Heart right ventricle (tissue), 16 donors: ENCODE measurements around the gene ZNF385D. TPM values are rescaled to one million over a fixed set of nuclear protein-coding genes. Genes with fewer than 3 reads are reported as not detected.

Experiments used
- ATAC-seq, 8 donors: fragments of 200-7000 bp; cut with Tn5 transposase; one replicate each; pipeline ENCODE4 v1.9.1; 2020; ENCODE audit warnings: mild to moderate bottlenecking in 8 of 8, moderate library complexity in 8 of 8, moderate number of reproducible peaks in 1 of 8
- DNase-seq, 2 donors: peaks; one replicate each; pipeline ENCODE4 v3.0.0-alpha.2; 2020
- H3K27ac ChIP-seq, 10 donors: fragments of 200-600 bp; sonication (generic) in 2 of 10; one replicate each; pipeline versions ENCODE4 v1.5.0 to v1.8.0; 2020 to 2022; ENCODE audit warnings: mild to moderate bottlenecking in 3 of 10
- H3K27me3 ChIP-seq, 7 donors: fragments of 200-600 bp; one replicate each; pipeline ENCODE4 v1.8.0; 2021 to 2022; ENCODE audit warnings: mild to moderate bottlenecking in 2 of 7
- H3K36me3 ChIP-seq, 9 donors: fragments of 200-600 bp; sonication (generic) in 1 of 9; one replicate each; pipeline versions ENCODE4 v1.5.0 to v1.8.0; 2020 to 2022; ENCODE audit warnings: mild to moderate bottlenecking in 2 of 9
- H3K4me1 ChIP-seq, 9 donors: fragments of 200-600 bp; sonication (generic) in 1 of 9; one replicate each; pipeline versions ENCODE4 v1.5.0 to v1.8.0; 2020 to 2022; ENCODE audit warnings: mild to moderate bottlenecking in 4 of 9
- H3K4me3 ChIP-seq, 10 donors: fragments of 200-600 bp; sonication (generic) in 2 of 10; one replicate each; pipeline versions ENCODE4 v1.5.0 to v1.8.0; 2020 to 2022; ENCODE audit warnings: mild to moderate bottlenecking in 7 of 10, moderate library complexity in 2 of 10
- H3K9me3 ChIP-seq, 11 donors: fragments of 200-600 bp in 10 of 11; sonication (generic) in 2 of 11; one replicate each; pipeline versions ENCODE4 v1.5.0 to v1.8.0; 2013 to 2022; ENCODE audit warnings: mild to moderate bottlenecking in 2 of 11, control low read depth in 1 of 11, moderate library complexity in 1 of 11
- WGBS, 2 donors: extraction: QIAGEN DNeasy Blood & Tissue Kit; methylation state at CpG; one replicate each; pipeline ENCODE4 v1.1.7; 2013; ENCODE audit warnings: inconsistent platforms in 1 of 2; 5-methylcytosine and 5-hydroxymethylcytosine counted together
- intact Hi-C, 10 donors: fragments of 100-400 bp; cut with DNase I; formaldehyde crosslinking; loops; one replicate each; pipeline versions ENCODE4 v1.11.1 to v1.14.2; 2022
- polyA plus RNA-seq, 2 donors: library from polyadenylated mRNA; stranded (reverse); fragments of 200-250 nt; gene quantifications; one replicate each; pipeline ENCODE4 v1.2.3, GENCODE V29; 2013
- total RNA-seq, 10 donors: library from RNA; stranded (reverse); fragmentation: NEBNext Ultra II Directional in 3 of 10; extraction: Animal tissue kit (Norgen Biotek cat#: 25700) in 3 of 10; gene quantifications; one replicate each; pipeline versions ENCODE4 v1.2.1 to v1.2.4, GENCODE V29; 2021 to 2023
- TF ChIP-seq, protein P1 (sequence below), 9 donors: fragments of 200-600 bp; sonication (generic) in 2 of 9; IDR thresholded peaks; one replicate each; pipeline versions ENCODE4 v1.5.0 to v1.8.0; 2021 to 2022; ENCODE audit warnings: antibody characterized with exemption in 9 of 9, mild to moderate bottlenecking in 5 of 9, moderate library complexity in 1 of 9
- donor health status: Arrhythmogenic right ventricular cardiomyopathy.
- donor health status: ischemic (EF 13 %, LVEDD 7.1; RV severe dilation, severe dysfunction).
- donor health status: healthy with polysubstance abuse.
- donor health status: DM: no; HTN: yes; CAD: no.
- donor health status: DM: no; HTN: no; CAD: no.
- donor health status: ischemic (EF 25% LVEDD 6.9; RV normal size, moderate dysfunction).
- donor health status: ischemic (EF 25% LVEDD 5.7; RV mildly dilated, moderate dysfunction).
- donor health status: healthy.
- donor health status: DM: yes; HTN: yes; CAD: no.
- donor health status: Ischemic cardiomyopathy.
- donor health status: ischemic (EF 35%, LVEDD 5.7; RV mildly dilated, moderate dysfunction).
- donor health status: nonischemic (EF 11% LVEDD 7.7; RV severe dilation, severe dysfunction).
- donor health status: DM: yes; HTN: yes; CAD: no.
- donor health status: PGD.
- donor health status: ischemic (EF 29% LVEDD 5.4; RV normal size, mild dysfunction).
- donor health status: nonischemic (EF 23%, LVEDD 6.1; RV moderate dilation, normal function).

ZNF385D gene
- total and polyA plus RNA-seq, 12 donors, result 3.0 to 24.9 (median 7.2) TPM

DNA sequence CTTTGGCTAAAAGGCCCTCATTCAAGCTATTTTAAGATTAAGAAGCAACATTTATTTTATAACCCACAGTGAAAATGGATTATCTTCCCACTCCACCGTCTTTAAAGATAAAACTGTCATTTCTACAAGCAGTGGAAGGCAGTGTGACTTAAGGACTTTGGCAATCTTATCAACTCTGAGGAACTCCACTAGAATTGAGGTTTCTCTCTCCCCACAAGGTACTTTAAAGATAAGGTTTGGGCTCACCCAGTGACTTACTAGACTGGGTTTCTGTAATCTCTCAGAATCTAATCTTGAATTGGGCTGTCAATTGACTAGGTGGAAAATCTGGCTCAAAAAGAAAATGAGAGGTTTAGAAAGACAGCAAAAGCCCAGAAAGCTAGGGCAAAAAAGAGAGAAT lies 21.7 kb downstream of the ZNF385D start:
- H3K36me3 ChIP-seq, result no peaks in the 10 kb centered on the region
- 12 to 30% methylated on average over 1 of the region's 1 CpG for WGBS, 2 donors
- ATAC-seq (no peak), DNase-seq (no peak)
- no peak overlapping the region for H3K27ac ChIP-seq
- intact Hi-C loops, result no loop called here
- TF ChIP-seq, protein P1, sequence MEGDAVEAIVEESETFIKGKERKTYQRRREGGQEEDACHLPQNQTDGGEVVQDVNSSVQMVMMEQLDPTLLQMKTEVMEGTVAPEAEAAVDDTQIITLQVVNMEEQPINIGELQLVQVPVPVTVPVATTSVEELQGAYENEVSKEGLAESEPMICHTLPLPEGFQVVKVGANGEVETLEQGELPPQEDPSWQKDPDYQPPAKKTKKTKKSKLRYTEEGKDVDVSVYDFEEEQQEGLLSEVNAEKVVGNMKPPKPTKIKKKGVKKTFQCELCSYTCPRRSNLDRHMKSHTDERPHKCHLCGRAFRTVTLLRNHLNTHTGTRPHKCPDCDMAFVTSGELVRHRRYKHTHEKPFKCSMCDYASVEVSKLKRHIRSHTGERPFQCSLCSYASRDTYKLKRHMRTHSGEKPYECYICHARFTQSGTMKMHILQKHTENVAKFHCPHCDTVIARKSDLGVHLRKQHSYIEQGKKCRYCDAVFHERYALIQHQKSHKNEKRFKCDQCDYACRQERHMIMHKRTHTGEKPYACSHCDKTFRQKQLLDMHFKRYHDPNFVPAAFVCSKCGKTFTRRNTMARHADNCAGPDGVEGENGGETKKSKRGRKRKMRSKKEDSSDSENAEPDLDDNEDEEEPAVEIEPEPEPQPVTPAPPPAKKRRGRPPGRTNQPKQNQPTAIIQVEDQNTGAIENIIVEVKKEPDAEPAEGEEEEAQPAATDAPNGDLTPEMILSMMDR (IDR thresholded peaks at IDR 0.05), result no peak
- H3K9me3 ChIP-seq, result peaks cover 0 to 37% (median 7%) of the 10 kb centered on the region in 11 donors
- no peaks in the 10 kb centered on the region for H3K27me3 ChIP-seq
- peaks cover 0 to 18% (median 0%) of the 10 kb centered on the region in 9 donors for H3K4me1 ChIP-seq
- no peak overlapping the region for H3K4me3 ChIP-seq

DNA sequence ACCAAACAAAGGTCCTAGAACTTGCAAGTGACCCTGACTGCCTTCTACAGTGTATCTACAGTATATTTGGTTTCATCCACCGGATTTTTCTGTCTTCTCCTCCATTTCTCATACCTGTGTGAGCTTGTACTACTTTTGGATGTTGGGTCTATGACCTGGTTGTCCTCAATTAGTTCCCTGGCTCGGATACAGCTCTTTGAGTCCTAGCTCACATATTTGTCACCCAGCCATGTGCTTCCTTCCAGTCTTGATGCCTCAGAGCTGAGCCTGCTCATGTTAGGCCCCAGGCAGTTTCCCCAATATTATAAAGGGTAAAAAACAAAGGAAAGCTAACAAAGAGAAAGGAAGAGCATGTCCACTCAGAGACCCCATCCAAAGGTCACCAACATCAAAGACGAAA lies 28.2 kb downstream of the ZNF385D start:
- TF ChIP-seq, protein P1 (IDR thresholded peaks at IDR 0.05), result no peak
- intact Hi-C loops, result no loop called here
- no peak overlapping the region for H3K27ac ChIP-seq
- H3K4me1 ChIP-seq, result peaks cover 0 to 44% (median 4%) of the 10 kb centered on the region in 9 donors
- peaks cover 0 to 55% (median 7%) of the 10 kb centered on the region in 11 donors for H3K9me3 ChIP-seq
- H3K4me3 ChIP-seq, result no peak overlapping the region
- H3K36me3 ChIP-seq, result no peaks in the 10 kb centered on the region
- DNase-seq (peak in 1 of 2 donors; percentile 9), ATAC-seq (peak in 4 of 8 donors; percentile 41 to 81 (median 64))
- WGBS, 2 donors, result 67% methylated on average over 3 of the region's 3 CpGs
- H3K27me3 ChIP-seq, result no peaks in the 10 kb centered on the region

DNA sequence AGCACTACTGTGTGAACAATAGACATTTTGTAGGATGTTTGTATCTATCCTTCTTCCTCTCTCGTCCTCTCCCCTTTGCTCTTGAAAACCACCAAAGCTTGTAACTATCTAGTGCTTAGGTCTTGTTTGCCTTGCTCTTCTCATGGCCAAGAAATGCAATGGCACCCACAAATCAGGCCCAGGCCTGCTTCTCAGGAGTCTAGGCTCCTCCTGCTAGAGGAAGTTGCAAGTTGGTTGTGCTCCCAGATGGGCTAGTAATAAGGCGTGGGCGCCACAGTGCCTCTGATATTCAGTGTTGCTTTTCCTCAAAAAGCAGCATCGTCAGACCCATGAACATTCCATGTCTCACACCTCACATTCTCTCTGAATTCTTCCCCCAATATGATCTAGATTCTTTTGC lies 28.7 kb downstream of the ZNF385D start:
- TF ChIP-seq, protein P1 (IDR thresholded peaks at IDR 0.05), result no peak
- Histone ChIP-seq H3K36me3 (no peaks in the 10 kb centered on the region), H3K4me3 (no peak overlapping the region), H3K27me3 (no peaks in the 10 kb centered on the region), H3K9me3 (peaks cover 0 to 55% (median 6%) of the 10 kb centered on the region in 11 donors), H3K4me1 (peaks cover 0 to 45% (median 4%) of the 10 kb centered on the region in 9 donors), H3K27ac (no peak overlapping the region)
- intact Hi-C loops, result no loop called here
- WGBS, 2 donors, result 95 to 96% methylated on average over 4 of the region's 4 CpGs
- ATAC-seq (no peak), DNase-seq (no peak)

DNA sequence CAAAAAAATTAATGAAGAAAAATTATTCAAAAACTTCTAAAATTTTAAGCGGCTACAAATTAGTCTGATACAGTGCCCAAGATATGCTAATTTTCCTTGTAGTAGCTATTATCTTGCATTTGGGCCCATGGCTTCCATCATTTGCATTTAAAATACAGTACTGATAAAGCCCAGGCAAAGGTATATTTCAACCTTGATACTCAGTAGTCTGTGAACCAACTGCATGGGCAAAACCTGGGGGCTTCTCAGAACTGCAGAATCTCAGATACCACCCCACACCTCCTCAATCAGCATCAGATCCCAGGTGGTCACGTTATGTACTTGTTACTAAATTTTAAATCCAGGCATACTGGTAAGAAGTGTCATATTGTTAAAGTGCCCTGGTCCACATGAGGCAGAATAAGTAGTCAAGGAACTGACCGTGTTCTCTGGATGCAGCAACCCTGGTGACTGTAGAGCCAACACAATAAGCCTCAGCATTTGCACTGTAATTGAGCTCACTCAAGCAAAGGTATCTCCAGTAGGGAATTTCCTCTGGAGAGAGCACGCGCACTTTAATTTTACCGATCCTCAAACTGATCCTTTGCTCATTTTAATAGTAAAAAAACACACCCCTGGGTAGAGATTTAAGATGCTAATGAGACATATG lies 31.9 kb downstream of the ZNF385D start:
- DNase-seq (no peak), ATAC-seq (peak in 1 of 8 donors; percentile 20)
- Histone ChIP-seq H3K27me3 (no peaks in the 10 kb centered on the region), H3K4me1 (peaks cover 0 to 45% (median 4%) of the 10 kb centered on the region in 9 donors), H3K9me3 (peaks cover 0 to 55% (median 0%) of the 10 kb centered on the region in 11 donors), H3K4me3 (no peak overlapping the region), H3K36me3 (peaks cover 0 to 4% (median 0%) of the 10 kb centered on the region in 9 donors), H3K27ac (no peak overlapping the region)
- WGBS, 2 donors, result 89 to 95% methylated on average over 6 of the region's 6 CpGs
- TF ChIP-seq, protein P1 (IDR thresholded peaks at IDR 0.05), result no peak
- intact Hi-C loops, result no loop called here
